Regular cardiac myocyte (primary cell): ENCODE results near the gene GART. TPM values are rescaled to one million over a fixed set of nuclear protein-coding genes. Genes with fewer than 3 reads are reported as not detected.

Source experiments
- total RNA-seq: library from RNA; depleted of rRNA; stranded (reverse); fragments of >200 nt; gene quantifications from 2 replicates; pipeline ENCODE4 v1.2.3, GENCODE V29; 2014

Gene GART
- total RNA-seq = 53.0 and 132 TPM in 2 replicates

DNA sequence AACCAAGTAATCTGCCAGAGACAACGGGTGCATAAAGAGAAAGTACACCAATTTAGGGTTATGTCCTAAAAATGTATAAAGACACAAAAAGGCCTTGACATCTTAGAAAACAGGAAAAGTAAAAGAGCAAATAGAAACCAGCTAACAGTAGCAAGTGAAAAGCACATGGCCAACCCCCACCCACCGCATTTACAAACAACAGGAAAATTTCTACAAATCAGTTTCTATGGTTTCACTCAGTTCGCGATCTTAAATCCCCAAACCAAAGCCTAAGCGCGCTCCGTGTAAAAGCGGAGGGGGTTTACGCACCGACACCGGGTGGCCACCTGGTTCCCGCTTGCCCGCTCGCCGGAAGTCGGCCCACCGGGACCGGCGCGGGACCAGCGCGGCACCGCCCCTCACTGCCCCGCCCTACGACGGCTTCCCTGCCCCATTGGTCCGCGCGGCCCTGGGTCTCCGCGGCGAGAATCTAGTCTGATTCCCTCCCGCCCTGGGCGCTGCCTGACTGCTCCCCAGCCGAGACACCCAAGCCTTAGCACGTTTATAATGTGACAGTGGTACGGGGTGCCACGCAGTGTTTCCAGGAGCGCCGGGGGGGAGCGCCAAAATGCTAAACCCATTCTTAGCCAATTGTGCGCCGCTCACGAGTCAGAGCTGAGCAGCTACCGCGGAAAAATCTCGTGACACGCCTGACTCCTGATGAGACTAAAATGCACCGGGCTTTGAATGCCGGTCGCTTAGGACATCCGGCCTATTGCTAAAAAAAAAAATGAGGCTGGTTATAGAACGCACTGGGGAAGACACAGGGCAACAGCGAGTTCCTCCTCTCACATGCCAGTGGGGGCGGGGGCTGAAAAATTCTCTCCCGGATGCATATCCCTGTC is at the start of gene GART:
GART (minus strand) TSS at position 362 of the 884 bp plus-strand sequence. CDS start 2,802 bp downstream, outside the sequence.

DNA sequence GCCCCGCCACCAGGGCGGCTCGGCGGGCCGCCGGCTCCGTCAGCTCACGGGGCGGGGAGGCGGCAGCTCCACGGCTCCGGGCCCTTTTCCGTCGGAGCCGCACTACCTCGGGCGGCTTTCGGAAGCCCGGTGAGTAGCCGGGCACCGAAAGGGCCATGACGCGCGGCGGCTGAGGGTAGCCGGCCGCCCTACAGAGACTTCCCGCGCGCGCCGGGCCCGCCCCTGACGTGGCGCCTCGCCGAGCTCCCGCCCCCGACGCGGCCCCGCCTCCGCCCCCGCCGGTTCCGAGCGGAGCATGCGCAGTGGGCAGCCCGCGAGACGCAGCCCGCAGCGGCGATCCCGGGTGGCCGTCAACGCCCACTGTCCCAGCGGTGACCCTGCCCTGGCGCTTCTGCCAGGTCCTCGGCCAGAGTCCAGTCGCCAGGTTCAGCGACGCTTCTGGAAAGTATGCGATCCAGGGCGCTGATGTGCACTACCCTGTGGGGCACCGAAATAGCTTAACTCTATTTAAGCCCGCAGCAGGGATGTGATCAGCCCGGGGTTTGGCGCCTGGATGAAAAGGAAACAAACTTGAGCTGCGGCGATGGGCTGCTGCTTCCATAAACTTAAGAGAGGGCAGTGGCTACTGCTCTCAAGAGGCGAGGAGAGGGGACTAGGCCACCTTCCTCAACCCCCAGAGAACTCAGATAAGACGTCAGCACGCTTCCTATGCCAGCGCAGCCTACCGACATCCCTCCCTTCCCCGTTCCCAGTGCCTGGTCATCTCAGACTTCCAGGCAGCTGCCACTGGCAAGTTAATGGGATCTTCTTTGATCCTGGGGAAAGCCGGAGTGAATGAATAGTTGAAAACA is 46.8 kb upstream of the GART start, which contains the start of gene DONSON:
DONSON (minus strand) TSS at position 200 of the 851 bp plus-strand sequence; CDS start at position 157, 43 bp downstream.

DNA sequence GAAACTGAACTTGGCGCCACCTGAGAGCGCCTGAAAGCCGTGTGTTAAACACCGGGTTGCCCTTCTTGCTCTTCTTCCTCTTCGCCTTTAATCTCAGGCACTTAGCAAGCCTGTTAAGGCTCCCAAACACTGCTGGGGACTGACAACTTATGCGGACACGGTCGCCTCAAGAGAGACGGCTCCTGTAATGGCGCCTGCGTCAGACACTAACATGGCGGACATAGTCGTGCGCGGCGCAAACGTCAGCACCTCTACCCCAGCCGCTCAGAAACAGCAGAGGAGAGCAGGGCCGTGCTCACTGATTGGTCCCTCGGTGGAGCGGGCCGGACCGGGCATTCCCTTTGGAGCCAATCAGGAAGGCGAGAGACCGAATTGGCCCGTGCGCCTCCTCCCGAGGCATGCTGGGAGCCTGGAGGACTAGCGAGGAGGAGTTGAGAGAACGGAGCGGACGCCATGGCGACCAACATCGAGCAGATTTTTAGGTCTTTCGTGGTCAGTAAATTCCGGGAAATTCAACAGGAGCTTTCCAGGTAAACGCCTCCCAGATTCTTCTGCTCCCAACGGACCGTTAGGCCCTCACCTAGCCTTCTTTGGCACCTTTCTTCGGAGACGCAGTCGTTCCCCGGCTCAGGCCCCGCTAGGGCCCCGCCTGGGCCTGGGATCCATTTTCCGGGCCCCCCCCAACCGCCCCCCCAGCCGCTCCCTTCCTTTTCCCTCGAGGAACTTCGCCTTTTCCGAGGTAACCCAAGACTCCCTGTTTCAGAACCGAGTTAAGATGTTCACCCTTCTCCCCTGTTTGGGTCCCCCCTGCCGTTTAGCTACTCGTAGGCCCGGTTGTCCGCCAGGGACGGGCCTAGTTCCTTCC is 955 bp upstream of the GART start, which contains the start of gene SON:
SON (plus strand) TSS at position 399 of the 865 bp plus-strand sequence; CDS start at position 454, 55 bp downstream.

DNA sequence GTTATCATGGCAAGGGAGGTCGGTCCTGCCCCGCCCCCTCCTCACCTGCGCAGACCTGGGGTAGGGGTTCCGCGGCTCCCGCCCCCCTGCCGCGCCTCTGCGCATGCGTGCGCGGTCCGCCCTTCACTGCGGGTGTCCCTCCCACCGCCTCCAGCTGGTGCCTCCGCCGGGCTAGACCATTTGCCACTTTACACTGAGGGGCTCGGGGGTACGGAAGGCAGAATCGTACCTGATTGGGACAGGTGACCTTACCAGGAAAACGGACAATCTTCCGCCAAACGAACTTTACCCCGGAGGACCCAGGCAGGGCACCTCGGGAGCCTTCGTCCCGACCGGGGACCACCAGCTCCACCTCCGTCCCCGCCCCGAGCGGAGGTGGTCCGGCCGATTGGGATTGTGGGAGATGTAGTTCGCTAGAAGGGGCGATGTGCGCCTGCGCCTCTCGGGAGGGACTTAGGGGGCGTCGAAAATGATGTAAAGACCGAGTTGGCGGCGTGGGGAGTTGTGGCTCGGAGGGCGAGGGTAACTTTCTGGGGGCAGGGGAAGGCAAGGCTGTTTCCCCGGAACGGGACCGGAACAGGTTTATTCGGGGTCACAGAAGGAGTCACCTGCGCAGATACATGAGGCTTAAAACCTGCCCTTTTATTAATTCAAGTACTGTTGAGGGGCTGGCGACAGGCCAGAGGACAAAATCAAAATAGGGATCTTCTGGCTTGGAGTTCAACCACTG is 50.4 kb downstream of the GART start, which contains the start of gene DNAJC28:
DNAJC28 (minus strand) TSS at position 344 of the 730 bp plus-strand sequence. CDS start 2,323 bp downstream, outside the sequence.

DNA sequence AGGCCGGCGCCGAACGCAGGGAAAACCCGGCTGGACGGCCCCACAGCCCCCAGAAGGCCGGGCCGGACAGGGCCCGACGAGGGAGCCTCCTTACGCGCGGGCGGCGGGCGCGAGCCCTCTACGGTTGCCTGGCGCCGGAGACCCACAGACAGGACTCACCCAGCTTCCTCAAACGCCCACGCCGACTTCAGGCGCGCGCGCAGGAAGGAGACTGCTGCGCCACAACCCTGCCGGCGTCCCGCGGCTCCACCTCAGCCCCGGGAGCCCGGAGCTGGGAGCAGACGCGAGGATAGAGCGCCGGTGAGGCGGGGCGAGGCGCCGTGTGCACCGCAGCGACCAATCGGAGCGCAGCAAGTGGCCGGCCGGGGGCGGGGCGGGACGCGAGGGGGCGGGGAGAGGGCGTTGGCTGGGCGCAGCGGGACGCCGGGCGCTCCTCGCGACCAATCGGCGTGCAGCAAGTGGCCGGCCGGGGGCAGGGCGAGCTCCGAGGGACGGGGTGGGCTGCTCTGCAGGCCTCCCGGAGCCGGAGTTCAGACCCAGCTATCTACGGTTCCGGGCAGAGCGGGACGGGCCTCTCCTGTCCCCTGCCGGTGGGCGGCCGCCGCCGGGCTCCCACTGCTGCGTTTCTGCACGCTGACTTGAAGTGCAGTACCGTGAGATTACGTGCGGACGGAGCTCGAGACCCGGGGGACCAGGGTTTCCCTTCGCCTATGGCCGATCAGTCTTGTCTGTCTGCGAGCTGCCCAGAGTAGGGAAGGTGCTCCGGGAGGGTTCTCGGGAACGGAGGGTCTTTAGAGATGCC is 62.0 kb downstream of the GART start, which contains the start of gene TMEM50B:
TMEM50B (minus strand) TSS at position 296 of the 802 bp plus-strand sequence. CDS start 11,089 bp downstream, outside the sequence.

Other genes starting within 250 kb of the GART start
- 22.4 and 25.1 TPM in 2 replicates for gene IFNAR1, start 217.1 kb downstream of the GART start, total RNA-seq
- 51.2 and 64.8 TPM in 2 replicates for gene IFNGR2, start 138.7 kb downstream of the GART start, total RNA-seq
- gene TMEM50B, start 62.1 kb downstream of the GART start, total RNA-seq = 33.0 and 56.7 TPM in 2 replicates
- 1.7 and 2.0 TPM in 2 replicates for gene DNAJC28, start 50.4 kb downstream of the GART start, total RNA-seq
- 108 and 118 TPM in 2 replicates for gene SON, start 921 bp upstream of the GART start, total RNA-seq
- 15.2 and 24.2 TPM in 2 replicates for gene DONSON, start 46.6 kb upstream of the GART start, total RNA-seq
- gene CRYZL1, start 99.6 kb upstream of the GART start, total RNA-seq = 23.6 and 28.8 TPM in 2 replicates
- gene ITSN1, start 100.4 kb upstream of the GART start, total RNA-seq = 59.4 and 64.8 TPM in 2 replicates